Testis (tissue), 2 donors: Measurements from ENCODE around the gene CTIF.

Source experiments
- CTCF ChIP-seq, 3 experiments: fragments of 450-650 bp in 2 of 3; fragments of 200-600 bp in 1 of 3; sonication (generic) in 1 of 3; IDR thresholded peaks; one replicate each; pipeline ENCODE4 v1.5.1; 2016 to 2019; ENCODE audit warnings: antibody characterized with exemption in 3 of 3, mild to moderate bottlenecking in 2 of 3, moderate library complexity in 1 of 3
- POLR2A ChIP-seq: fragments of 450-650 bp; IDR thresholded peaks from one replicate; pipeline ENCODE4 v1.6.1; 2017; ENCODE audit warnings: antibody characterized with exemption, mild to moderate bottlenecking, moderate library complexity

GRCh38 chr18:48733643-48734253, 194.9 kb downstream of the CTIF start:
- TF ChIP-seq CTCF (IDR thresholded peaks at IDR 0.05) (no peak), POLR2A (no peak)
